ENCODE results near the gene GPR180. TPM values are rescaled to one million over a fixed set of nuclear protein-coding genes. Genes with fewer than 3 reads are reported as not detected.

Gene GPR180
- total RNA-seq, 2 donors from 2014 or later = 7.3 to 7.5 TPM

DNA sequence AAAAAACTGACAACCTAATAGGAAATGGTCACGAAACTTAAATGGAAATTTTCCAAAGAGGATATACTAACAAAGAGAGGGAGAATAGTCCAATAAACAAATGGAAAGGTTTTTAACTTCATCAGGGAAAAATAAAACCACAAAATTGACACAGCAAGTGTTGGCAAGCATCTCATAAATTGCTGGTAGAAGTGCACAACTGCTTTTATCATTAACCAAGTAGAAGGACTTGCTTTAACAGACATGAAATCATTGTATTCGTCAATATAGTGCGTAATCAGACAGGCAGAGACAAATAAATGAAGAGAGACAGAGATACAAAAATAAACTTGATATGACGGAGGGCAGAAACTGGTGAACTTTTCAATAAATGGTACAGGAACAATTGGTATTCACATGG, 13.1 kb upstream of the GPR180 start:
- no peaks in the 10 kb centered on the region for H3K9me3 Mint-ChIP-seq
- peaks cover 15 to 46% of the 10 kb centered on the region in 2 donors for H3K36me3 Mint-ChIP-seq
- ATAC-seq (no peak), DNase-seq (ENCODE audit: low spot score in 2 of 2) (no peak)
- no peak overlapping the region for H3K27ac Mint-ChIP-seq

DNA sequence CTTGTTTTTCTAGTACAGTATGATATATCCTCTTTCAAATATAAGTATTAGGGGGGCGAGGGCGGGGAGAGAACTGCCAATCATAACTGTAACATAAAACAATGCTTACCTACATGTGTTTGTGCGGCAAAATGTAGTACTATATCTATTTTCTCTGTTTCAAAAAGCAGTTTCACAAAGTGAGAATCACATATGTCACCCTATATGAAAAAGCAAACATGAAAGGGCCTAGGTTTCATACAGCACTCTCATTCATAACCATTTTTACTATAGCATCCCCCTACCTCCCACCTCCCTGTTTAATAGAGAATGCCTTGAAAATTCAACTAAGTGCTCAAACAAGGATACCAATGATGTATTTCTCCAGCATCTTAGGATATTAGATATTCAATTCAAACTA, 10.9 kb upstream of the GPR180 start:
- peak in 1 of 2 donors; percentile 81 for ATAC-seq
- Mint-ChIP-seq H3K27ac (peak overlapping the region in 1 of 2 donors; percentile 24), H3K36me3 (peaks cover 24 to 49% of the 10 kb centered on the region in 2 donors), H3K9me3 (no peaks in the 10 kb centered on the region)
- no peak for DNase-seq (ENCODE audit: low spot score in 2 of 2)

DNA sequence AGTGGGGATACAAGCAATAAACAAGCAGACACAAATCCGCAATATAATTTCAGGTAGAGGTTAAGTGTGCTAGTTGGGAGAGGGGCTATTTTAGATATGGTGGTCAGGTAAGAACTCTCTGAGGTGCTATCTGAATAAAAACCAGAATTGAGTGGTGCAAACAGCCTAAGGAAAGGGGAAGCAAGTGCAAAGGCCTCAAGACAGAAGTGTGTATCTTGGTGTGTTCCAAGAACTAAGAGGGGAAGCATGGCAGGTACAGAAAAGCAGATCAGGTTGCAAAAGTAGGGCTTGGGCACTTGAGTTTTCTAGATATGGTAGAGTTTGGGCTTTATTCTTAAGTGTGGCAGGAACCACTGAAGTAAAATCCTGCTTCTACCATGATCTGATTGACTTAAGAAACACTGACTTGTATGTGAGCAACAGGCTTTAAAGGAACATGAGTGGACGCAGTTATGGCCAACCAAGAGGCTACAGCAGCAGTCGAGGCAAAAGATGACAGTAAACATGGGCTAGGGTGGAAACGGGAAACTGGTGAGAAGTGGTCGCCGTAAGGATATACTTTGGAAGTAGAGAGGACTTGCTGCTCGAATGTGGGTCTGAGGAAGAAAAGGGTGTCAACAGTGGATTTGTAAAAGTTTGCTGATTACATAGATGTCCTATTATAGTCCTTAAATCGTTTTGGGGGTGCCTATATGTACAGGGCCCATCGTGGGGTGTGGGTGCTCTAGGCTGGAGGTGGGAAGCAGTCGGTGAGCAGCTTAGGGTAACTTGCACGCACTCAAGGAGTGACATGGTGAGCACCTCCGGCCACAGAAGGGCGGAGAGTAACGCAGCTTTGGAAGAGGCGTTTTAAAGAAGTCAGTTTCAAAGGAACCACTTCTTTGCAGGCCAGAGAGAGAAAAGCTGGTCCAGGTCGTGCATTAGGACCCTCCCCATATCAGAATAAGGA, 6.4 kb upstream of the GPR180 start:
- Mint-ChIP-seq H3K9me3 (peaks cover 0 to 5% of the 10 kb centered on the region in 2 donors), H3K36me3 (peaks cover 14 to 22% of the 10 kb centered on the region in 2 donors), H3K27ac (peak overlapping the region; percentile 91 to 97)
- ATAC-seq (peak; percentile 48 to 78), DNase-seq (ENCODE audit: low spot score in 2 of 2) (peak in 1 of 2 donors; percentile 20)

DNA sequence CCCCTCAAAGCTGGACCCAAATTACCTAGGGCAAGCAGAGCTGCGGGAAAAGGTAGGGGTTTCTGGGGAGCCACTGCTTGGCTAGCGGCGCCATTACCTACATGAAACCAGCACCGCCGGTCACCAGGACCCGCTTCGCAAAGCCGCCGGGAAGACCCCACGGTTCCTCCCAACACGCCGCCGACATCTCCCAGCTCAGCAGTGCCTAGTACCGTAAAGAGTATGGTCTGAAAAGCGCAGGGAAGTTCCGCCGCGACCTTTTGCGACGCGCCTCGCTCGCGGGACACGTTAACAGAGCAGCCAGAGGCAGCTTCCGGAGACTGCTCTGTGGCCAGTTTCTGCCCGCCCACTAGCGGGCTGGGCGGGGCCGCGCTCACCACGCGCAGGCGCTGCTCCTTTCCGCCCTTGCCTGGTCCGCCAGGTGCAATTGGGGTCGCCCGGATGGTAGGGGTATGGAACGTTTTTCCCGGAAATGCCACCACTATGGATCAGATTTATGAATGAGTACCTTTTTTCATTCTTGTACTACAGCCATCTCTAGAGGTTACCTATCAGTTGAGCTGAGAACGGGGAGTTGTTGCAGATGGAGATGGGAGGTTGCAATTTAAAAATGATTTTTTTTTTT, 5.6 kb upstream of the GPR180 start, which contains the start of gene TGDS:
Gene TGDS, minus strand, starts transcription at position 203 of the 625 bp plus-strand sequence. Its CDS starts 16 bp downstream, at position 187.
- ATAC-seq (peak; percentile 96 to 99), DNase-seq (ENCODE audit: low spot score in 2 of 2) (peak; percentile 84 to 89)
- H3K27ac Mint-ChIP-seq = peak within 1 kb of the TSS; percentile 91 to 97
- H3K9me3 Mint-ChIP-seq = peaks cover 6 to 10% of the 10 kb centered on the region in 2 donors
- peaks cover 21 to 25% of the 10 kb centered on the region in 2 donors for H3K36me3 Mint-ChIP-seq

DNA sequence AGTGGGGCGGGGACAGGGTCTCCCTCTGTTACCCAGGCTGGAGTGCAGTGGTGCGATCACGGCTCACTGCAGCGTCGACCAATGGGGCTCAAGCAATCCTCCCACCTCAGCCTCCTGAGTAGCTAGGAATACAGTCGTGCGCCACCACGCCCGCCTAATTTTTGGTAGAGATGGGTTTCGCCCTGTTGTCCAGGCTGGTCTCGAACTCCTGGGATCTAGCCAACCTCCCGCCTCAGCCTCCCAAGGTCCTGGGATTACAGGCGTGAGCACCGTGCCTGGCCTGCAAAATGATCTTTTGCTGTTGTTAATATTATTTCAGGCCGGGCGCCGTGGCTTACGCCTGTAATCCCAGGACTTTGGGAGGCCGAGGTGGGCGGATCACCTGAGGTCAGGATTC, 5.1 kb upstream of the GPR180 start:
- DNase-seq (ENCODE audit: low spot score in 2 of 2) (no peak), ATAC-seq (no peak)
- Mint-ChIP-seq H3K36me3 (peaks cover 25% of the 10 kb centered on the region in 2 donors), H3K27ac (peak overlapping the region in 1 of 2 donors; percentile 91), H3K9me3 (peaks cover 6 to 10% of the 10 kb centered on the region in 2 donors)

DNA sequence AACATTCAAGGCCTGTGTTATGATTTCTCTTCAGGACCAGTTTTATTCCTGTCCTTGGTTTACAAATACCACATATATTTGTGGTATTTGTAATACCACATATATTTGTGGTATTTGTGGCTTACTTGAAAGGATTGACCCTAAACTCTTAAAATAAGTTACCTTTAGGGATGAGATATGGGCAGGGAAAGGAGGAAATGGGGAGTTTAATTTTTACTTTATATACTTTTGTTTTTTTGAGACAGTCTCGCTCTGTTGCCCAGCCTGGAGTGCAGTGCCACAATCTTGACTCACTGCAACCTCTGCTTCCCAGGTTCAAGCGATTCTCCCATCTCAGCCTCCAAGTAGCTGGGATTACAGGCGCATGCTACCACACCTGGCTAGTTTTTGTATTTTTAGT, 3.4 kb upstream of the GPR180 start:
- peaks cover 6 to 10% of the 10 kb centered on the region in 2 donors for H3K9me3 Mint-ChIP-seq

DNA sequence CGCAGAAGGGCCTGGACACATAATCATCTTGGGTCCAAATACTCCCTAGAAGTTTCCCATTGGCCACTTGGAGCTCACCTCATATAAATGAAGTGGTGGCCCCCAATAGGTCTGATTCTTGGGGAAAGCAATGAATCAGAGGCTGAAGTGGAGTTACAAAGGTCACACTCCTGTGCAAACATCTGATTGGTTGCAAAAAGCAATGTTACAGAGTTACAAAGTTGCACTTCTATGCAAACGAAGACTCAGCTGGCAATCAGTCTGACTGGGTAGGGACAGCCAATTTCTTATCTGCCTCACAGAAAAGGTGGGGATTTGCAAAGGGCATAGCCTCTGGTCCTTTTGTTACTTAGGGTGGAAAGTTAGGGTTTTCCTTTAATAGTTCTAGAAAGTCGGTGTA, 1.8 kb upstream of the GPR180 start:
- DNase-seq (ENCODE audit: low spot score in 2 of 2) (no peak), ATAC-seq (no peak)
- H3K9me3 Mint-ChIP-seq = peaks cover 6 to 10% of the 10 kb centered on the region in 2 donors
- H3K36me3 Mint-ChIP-seq = peaks cover 26 to 28% of the 10 kb centered on the region in 2 donors
- H3K27ac Mint-ChIP-seq = no peak overlapping the region

More for the DNA sequence above, 3.4 kb upstream of the GPR180 start:
- ATAC-seq (no peak), DNase-seq (ENCODE audit: low spot score in 2 of 2) (no peak)
- H3K36me3 Mint-ChIP-seq = peaks cover 31 to 33% of the 10 kb centered on the region in 2 donors
- no peak overlapping the region for H3K27ac Mint-ChIP-seq

DNA sequence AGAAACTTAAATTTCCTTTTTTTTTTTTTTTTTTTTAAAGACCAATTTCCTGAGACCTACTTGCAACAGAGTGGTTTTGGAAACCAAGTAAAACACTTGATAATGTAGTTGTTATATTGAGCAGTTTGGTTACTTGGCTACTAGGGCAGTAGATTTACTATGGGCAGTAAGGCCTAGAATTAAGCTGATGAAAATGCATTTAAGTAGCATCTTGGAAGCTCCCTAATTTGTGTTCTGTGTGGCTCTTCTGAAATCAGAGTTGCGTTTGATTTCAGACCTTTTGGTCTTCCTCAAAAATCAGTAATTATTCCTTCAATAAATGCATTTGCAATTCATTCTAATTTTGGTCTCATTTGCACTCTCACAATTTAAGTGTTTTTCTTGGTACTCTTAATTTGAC, 810 bp downstream of the GPR180 start:
- peaks cover 21 to 31% of the 10 kb centered on the region in 2 donors for H3K36me3 Mint-ChIP-seq
- ATAC-seq = no peak
- H3K9me3 Mint-ChIP-seq = peaks cover 6% of the 10 kb centered on the region in 2 donors
- DNase-seq (ENCODE audit: low spot score in 2 of 2) = no peak
- peak overlapping the region; percentile 57 to 85 for H3K27ac Mint-ChIP-seq

DNA sequence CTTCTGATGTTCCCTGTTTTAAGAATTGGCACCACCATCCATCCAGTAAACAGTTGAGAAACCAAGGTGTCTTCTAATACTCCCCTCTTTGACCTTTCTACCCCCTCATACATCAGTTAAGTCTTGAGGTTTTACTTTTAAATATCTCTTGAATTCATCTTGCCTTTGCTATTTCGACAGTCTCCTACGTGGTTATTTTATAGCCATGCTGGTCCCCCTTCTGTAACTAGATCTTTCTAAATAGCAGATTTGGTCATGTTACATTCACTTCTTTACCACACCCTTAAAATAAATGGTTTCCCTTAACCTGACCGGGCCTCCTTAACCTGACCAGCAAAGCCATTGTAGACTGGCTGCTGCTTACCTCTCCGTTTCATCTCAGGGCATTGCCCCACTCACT, 5.4 kb downstream of the GPR180 start:
- Mint-ChIP-seq H3K9me3 (no peaks in the 10 kb centered on the region), H3K36me3 (peaks cover 16 to 36% of the 10 kb centered on the region in 2 donors), H3K27ac (peak overlapping the region in 1 of 2 donors; percentile 53)
- ATAC-seq = no peak
- DNase-seq (ENCODE audit: low spot score in 2 of 2) = no peak

DNA sequence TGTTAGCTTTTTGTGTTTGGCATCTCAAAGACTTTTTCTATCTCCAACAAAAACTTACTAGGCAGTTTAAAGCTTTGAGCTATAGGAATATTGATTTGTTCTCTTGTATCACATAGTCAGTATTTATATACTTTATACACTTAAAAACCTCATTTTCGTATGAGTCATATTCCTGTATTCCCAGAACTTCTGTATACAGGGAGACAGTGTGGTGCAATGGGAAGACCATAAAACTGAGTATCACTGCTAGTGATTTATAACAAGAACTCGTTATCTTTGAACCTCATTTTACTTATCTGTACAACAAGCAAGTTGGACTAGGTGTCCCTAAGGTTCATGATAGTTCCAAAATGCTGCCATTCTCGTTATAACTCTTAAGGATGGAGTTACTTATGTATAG, 6.3 kb downstream of the GPR180 start:
- Mint-ChIP-seq H3K27ac (no peak overlapping the region), H3K36me3 (peaks cover 11 to 28% of the 10 kb centered on the region in 2 donors), H3K9me3 (no peaks in the 10 kb centered on the region)
- DNase-seq (ENCODE audit: low spot score in 2 of 2) = no peak
- ATAC-seq = peak in 1 of 2 donors; percentile 26

DNA sequence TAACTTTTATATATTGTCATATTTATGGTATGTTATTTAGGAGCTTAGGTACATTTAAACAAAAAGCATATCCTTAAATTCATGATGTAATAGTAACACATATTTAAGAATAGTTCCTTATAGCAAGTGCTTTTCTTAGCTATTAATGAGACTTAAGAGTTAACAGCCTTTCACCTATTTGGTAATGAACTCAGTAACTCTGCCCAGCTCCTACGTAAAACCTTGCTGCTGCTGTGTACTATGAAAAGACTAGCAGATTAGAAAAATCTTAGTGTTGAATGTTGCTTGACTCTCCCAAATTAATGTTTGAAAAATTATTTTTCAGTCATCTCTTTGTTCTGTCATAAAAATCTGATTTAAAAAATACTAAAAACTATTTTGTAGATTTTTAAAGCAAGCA, 6.9 kb downstream of the GPR180 start:
- peaks cover 9 to 28% of the 10 kb centered on the region in 2 donors for H3K36me3 Mint-ChIP-seq
- DNase-seq (ENCODE audit: low spot score in 2 of 2) (no peak), ATAC-seq (no peak)

DNA sequence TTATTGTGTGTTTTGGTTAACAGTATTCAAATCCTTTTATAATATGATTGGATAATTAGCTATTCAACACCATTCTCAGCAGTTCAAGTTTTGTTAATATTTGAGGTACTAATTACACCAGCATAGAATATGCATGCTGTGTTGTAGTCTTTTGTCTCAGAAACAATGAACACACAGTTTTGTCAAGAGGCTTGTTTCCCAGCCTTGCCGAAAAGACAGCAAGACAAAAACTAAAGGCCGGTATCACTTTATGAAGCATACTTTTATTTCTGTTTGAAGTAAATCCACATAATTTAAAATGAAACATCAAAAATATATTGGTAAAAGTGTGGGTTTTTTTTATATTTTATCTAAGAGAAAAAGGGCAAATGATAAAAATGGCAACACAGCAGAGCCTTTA, 7.5 kb downstream of the GPR180 start:
- H3K9me3 Mint-ChIP-seq = no peaks in the 10 kb centered on the region
- no peak for DNase-seq (ENCODE audit: low spot score in 2 of 2)
- no peak for ATAC-seq
- H3K36me3 Mint-ChIP-seq = peaks cover 9 to 28% of the 10 kb centered on the region in 2 donors
- no peak overlapping the region for H3K27ac Mint-ChIP-seq

More for the DNA sequence above, 6.9 kb downstream of the GPR180 start:
- Mint-ChIP-seq H3K27ac (no peak overlapping the region), H3K9me3 (no peaks in the 10 kb centered on the region)

DNA sequence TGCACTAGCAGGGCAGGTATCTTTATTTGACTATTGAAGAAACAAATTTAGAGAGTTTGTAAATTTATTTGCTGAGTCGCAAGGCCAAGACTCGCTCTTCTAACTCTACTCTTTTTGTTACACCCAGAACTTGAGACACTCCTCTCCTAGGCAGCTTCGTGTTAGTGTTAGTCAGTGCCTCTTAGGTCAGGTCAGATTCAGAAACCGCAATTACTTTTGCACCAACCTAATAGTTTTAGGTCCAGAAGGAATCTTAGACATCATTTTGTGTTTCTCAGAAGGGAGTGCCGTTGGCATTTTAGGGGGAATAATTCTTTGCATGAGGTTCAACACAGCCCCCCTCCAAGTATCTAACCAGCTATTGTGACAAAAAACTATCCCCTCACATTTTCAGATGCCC, 8.8 kb downstream of the GPR180 start:
- Mint-ChIP-seq H3K36me3 (peaks cover 11 to 28% of the 10 kb centered on the region in 2 donors), H3K27ac (peak overlapping the region in 1 of 2 donors; percentile 56), H3K9me3 (no peaks in the 10 kb centered on the region)
- ATAC-seq (no peak), DNase-seq (ENCODE audit: low spot score in 2 of 2) (no peak)

DNA sequence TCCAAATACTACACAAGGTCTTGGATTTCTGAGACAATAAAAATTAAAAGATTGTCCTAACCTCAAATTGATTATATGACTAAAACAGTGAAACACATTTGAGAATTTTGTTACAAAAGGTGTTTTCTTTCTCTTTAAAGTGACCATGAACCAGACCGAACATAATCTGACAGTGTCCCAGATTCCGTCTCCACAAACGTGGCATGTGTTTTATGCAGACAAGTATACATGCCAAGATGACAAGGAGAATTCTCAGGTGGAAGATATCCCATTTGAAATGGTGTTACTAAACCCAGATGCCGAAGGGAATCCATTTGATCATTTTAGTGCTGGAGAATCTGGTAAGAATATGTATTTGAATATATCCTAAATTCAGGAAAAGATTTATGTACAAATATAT, 10.4 kb downstream of the GPR180 start:
- H3K9me3 Mint-ChIP-seq = no peaks in the 10 kb centered on the region
- DNase-seq (ENCODE audit: low spot score in 2 of 2) (no peak), ATAC-seq (no peak)
- H3K36me3 Mint-ChIP-seq = peaks cover 11 to 19% of the 10 kb centered on the region in 2 donors
- H3K27ac Mint-ChIP-seq = no peak overlapping the region

DNA sequence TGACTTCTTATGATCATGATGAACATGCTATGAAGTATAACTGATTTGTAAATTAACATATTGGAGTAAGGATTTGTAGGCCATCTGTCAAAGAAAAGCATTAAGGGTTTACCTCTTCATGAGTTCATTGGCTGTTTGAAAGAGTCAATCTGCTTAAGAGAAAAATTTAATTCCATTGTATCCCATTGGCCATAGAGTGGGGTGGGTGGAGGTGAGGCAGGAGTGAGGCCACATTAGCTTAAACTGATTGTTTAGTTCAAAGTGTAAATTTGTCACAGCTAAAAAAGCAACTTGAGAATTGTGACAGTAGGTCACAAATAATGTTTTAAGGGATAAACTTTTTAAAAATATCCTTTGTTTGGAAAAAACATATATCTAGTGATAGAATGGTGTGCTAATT, 11.4 kb downstream of the GPR180 start:
- DNase-seq (ENCODE audit: low spot score in 2 of 2) (no peak), ATAC-seq (no peak)
- H3K36me3 Mint-ChIP-seq = peaks cover 11 to 16% of the 10 kb centered on the region in 2 donors
- no peak overlapping the region for H3K27ac Mint-ChIP-seq
- no peaks in the 10 kb centered on the region for H3K9me3 Mint-ChIP-seq

DNA sequence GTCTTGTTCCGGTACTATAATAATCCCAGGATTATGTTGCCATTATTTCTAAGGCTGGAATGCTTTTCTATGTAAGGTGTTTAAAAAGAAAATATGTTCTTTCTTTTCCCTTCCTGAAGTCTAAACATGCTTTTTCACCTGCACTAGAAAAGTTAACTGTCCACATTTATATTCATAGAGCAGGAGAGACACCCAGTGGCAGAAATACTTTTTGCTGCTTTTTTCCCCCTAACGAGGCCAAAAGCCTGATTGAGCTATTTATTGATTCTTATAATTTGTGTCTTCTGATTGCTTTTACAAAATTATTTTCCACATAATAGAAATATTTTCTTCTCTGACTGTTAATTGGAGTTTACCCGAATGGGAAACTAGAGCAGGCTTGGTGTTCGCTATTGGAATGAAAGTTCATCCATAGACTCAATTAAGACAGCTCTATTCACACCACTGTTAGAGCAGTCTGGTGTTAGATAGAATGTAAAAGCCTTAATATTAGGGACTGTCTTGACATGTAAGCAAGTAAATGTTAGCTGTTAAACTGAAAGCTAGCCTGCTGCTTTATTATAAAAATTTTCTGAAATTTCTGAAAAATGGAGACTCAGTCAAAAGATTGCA, 15.8 kb downstream of the GPR180 start:
- Mint-ChIP-seq H3K9me3 (no peaks in the 10 kb centered on the region), H3K27ac (no peak overlapping the region), H3K36me3 (peaks cover 0 to 5% of the 10 kb centered on the region in 2 donors)
- ATAC-seq = peak in 1 of 2 donors; percentile 44
- peak in 1 of 2 donors; percentile 41 for DNase-seq (ENCODE audit: low spot score in 2 of 2)

Data from activated naive CD4-positive, alpha-beta T cell treated with anti-CD3 and anti-CD28 coated beads, Interleukin-2, amount 50 U/mL, for 72 hours (primary cell).